ENCODE results near the gene SEC14L3. TPM values are rescaled to one million over a fixed set of nuclear protein-coding genes. Genes with fewer than 3 reads are reported as not detected.

Gene SEC14L3
- polyA plus RNA-seq, 4 donors: not detected

- Histone ChIP-seq H3K4me3 (ENCODE audit: low read depth in 1 of 3, low read length in 3 of 3) (no peak overlapping the region), H3K36me3 (ENCODE audit: control insufficient read depth in 3 of 3, insufficient read depth in 2 of 3, low read depth in 1 of 3, low read length in 3 of 3) (peaks cover 0 to 83% (median 17%) of the 10 kb centered on the region in 3 donors), H3K4me1 (ENCODE audit: control insufficient read depth in 3 of 3, insufficient read depth in 2 of 3, low read depth in 1 of 3, low read length in 2 of 3) (peaks cover 0 to 24% (median 7%) of the 10 kb centered on the region in 3 donors), H3K9me3 (ENCODE audit: control insufficient read depth in 2 of 2, insufficient read depth in 1 of 2, low read depth in 1 of 2, low read length in 1 of 2) (no peaks in the 10 kb centered on the region), H3K27me3 (ENCODE audit: control insufficient read depth in 3 of 3, insufficient read depth in 3 of 3, low read length in 3 of 3) (no peaks in the 10 kb centered on the region), H3K27ac (ENCODE audit: low read depth in 1 of 3, low read length in 2 of 3) (no peak overlapping the region)
- no peak for DNase-seq
- WGBS, 3 donors: 88 to 95% (median 91%) methylated on average over 4 of the region's 4 CpGs
- FAIRE-seq: no peak
Measured at GRCh38 chr22:30413001-30413400, 58.8 kb downstream of the SEC14L3 start.

GRCh38 chr22:30411780-30412179 lies 60.0 kb downstream of the SEC14L3 start:
- FAIRE-seq: no peak
- H3K27me3 ChIP-seq (ENCODE audit: control insufficient read depth in 3 of 3, insufficient read depth in 3 of 3, low read length in 3 of 3): no peaks in the 10 kb centered on the region
- H3K4me1 ChIP-seq (ENCODE audit: control insufficient read depth in 3 of 3, insufficient read depth in 2 of 3, low read depth in 1 of 3, low read length in 2 of 3): peaks cover 0 to 13% (median 4%) of the 10 kb centered on the region in 3 donors
- no peak overlapping the region for H3K27ac ChIP-seq (ENCODE audit: low read depth in 1 of 3, low read length in 2 of 3)
- no peak for DNase-seq
- 59 to 81% (median 71%) methylated on average over 3 of the region's 3 CpGs for WGBS, 3 donors
- H3K36me3 ChIP-seq (ENCODE audit: control insufficient read depth in 3 of 3, insufficient read depth in 2 of 3, low read depth in 1 of 3, low read length in 3 of 3): peaks cover 0 to 87% (median 19%) of the 10 kb centered on the region in 3 donors
- no peak overlapping the region for H3K4me3 ChIP-seq (ENCODE audit: low read depth in 1 of 3, low read length in 3 of 3)
- no peaks in the 10 kb centered on the region for H3K9me3 ChIP-seq (ENCODE audit: control insufficient read depth in 2 of 2, insufficient read depth in 1 of 2, low read depth in 1 of 2, low read length in 1 of 2)

Other genes with a start within 250 kb of the SEC14L3 start
- gene LIF, start 225.3 kb downstream of the SEC14L3 start, polyA plus RNA-seq: 10 to 100 TPM in 1 of 4 donors, 1 to 10 TPM in 3; 3.0 to 27.9 (median 6.0) TPM
- under 1 TPM in 2 of 4 donors, not detected in 2; 0.21 to 0.55 TPM for gene OSM, start 205.2 kb downstream of the SEC14L3 start, polyA plus RNA-seq
- 1 to 10 TPM; 2.0 to 8.3 (median 4.6) TPM for gene CASTOR1, start 182.5 kb downstream of the SEC14L3 start, polyA plus RNA-seq
- gene TBC1D10A, start 145.1 kb downstream of the SEC14L3 start, polyA plus RNA-seq: 10 to 100 TPM in 3 of 4 donors, 1 to 10 TPM in 1; 8.5 to 16.3 (median 14.4) TPM
- 10 to 100 TPM; 17.6 to 94.1 (median 27.2) TPM for gene SF3A1, start 115.1 kb downstream of the SEC14L3 start, polyA plus RNA-seq
- gene CCDC157, start 115.0 kb downstream of the SEC14L3 start, polyA plus RNA-seq: 1 to 10 TPM; 1.5 to 5.9 (median 2.3) TPM
- 10 to 100 TPM in 2 of 4 donors, 1 to 10 TPM in 2; 3.8 to 12.1 (median 10.3) TPM for gene RNF215, start 84.6 kb downstream of the SEC14L3 start, polyA plus RNA-seq
- gene SEC14L2, start 75.0 kb downstream of the SEC14L3 start, polyA plus RNA-seq: 10 to 100 TPM; 19.7 to 57.0 (median 36.8) TPM
- gene MTFP1, start 46.2 kb downstream of the SEC14L3 start, polyA plus RNA-seq: 10 to 100 TPM in 3 of 4 donors, 1 to 10 TPM in 1; 10.0 to 36.7 (median 21.1) TPM
- under 1 TPM in 2 of 4 donors, not detected in 2; 0.04 to 0.06 TPM for gene SEC14L4, start 33.7 kb upstream of the SEC14L3 start, polyA plus RNA-seq
- gene SEC14L6, start 74.7 kb upstream of the SEC14L3 start, polyA plus RNA-seq: 1 to 10 TPM in 1 of 4 donors, under 1 TPM in 1, not detected in 2; 0.15 to 1.2 TPM
- 10 to 100 TPM; 11.1 to 89.5 (median 50.8) TPM for gene GAL3ST1, start 102.6 kb upstream of the SEC14L3 start, polyA plus RNA-seq
- 10 to 100 TPM; 37.1 to 68.3 (median 59.0) TPM for gene PES1, start 119.9 kb upstream of the SEC14L3 start, polyA plus RNA-seq
- 10 to 100 TPM in 3 of 4 donors, 1 to 10 TPM in 1; 8.7 to 52.5 (median 16.2) TPM for gene TCN2, start 135.2 kb upstream of the SEC14L3 start, polyA plus RNA-seq
- 1 to 10 TPM in 2 of 4 donors, under 1 TPM in 2; 0.54 to 2.2 (median 1.4) TPM for gene SLC35E4, start 163.8 kb upstream of the SEC14L3 start, polyA plus RNA-seq
- gene DUSP18, start 195.9 kb upstream of the SEC14L3 start, polyA plus RNA-seq: 1 to 10 TPM; 4.3 to 9.4 (median 7.7) TPM
- gene OSBP2, start 222.9 kb upstream of the SEC14L3 start, polyA plus RNA-seq: 10 to 100 TPM in 1 of 4 donors, 1 to 10 TPM in 3; 1.3 to 99.3 (median 1.8) TPM

Data from small intestine (tissue), 7 donors.